T-helper 2 cell treated with Interferon-gamma antibody and Interleukin-4, amounts not matched to agents 5 μg/mL and 100 μg/mL, for 36 hours (primary cell): ENCODE data around the gene SOCS6.
"Not testable (repeated sequence)": the region's sequence is repeated elsewhere in the genome, so short reads cannot be mapped to it uniquely, and the experiment has no call there.

ENCODE experiments used
- DNase-seq: peaks from one replicate; pipeline ENCODE4 v3.0.0; 2021; ENCODE audit warnings: low spot score
- H3K27ac Mint-ChIP-seq: one replicate; pipeline ENCODE4 v1.8.0; 2021; ENCODE audit warnings: mild to moderate bottlenecking, mixed read lengths
- H3K27me3 Mint-ChIP-seq: one replicate; pipeline ENCODE4 v1.8.0; 2021; ENCODE audit warnings: low read depth, mixed read lengths
- H3K36me3 Mint-ChIP-seq: one replicate; pipeline ENCODE4 v1.8.0; 2021; ENCODE audit warnings: low read depth, mixed read lengths
- H3K4me1 Mint-ChIP-seq: one replicate; pipeline ENCODE4 v1.8.0; 2021; ENCODE audit warnings: low read depth, mixed read lengths
- H3K4me3 Mint-ChIP-seq: one replicate; pipeline ENCODE4 v1.8.0; 2022; ENCODE audit warnings: mild to moderate bottlenecking, moderate library complexity, mixed read lengths
- H3K9me3 Mint-ChIP-seq: one replicate; pipeline ENCODE4 v1.8.0; 2021; ENCODE audit warnings: mixed read lengths

Gene SOCS6

DNA sequence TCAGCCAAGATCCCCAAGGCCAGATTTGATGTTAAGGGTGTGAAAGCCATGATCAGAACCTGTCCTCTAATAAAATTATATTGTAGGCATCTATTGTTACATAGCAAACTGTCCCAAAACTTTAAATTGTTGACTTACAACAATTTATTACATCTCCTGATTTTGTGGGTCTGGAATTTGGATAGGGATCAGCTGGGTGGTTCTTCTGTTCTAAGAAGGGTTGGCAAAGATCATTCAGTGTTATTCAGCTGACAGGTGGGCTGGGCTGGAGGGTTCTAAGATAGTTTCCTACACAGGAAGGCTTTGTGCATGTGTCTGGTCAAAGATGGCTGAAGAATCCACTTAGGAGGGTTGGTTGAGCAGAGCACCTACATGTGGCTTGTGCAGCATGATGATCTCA is 50.0 kb downstream of the SOCS6 start:
- Mint-ChIP-seq H3K27me3 (no peaks in the 10 kb centered on the region), H3K36me3 (no peaks in the 10 kb centered on the region), H3K9me3 (no peaks in the 10 kb centered on the region), H3K4me1 (no peaks in the 10 kb centered on the region), H3K27ac (no peak overlapping the region), H3K4me3 (no peak overlapping the region)
- no peak for DNase-seq

DNA sequence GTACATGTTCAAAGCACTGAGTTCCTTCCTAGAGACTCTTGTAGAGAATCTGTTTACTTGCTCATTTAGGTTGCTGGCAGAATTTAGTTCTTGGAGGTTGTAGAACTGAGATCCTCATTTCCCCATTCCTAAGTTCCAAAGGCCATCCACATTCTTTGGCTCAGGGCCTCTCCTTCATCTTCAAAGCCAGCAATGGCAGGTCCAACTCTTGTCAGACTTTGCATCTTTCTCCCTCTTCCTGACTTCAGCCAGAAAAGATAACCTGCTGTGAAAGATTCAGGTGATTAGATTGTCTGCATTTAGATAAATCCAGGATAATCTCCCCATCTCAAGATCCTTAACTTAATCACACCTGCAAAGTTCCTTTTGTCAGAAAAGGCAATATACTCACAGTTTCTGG is 51.1 kb downstream of the SOCS6 start:
- Mint-ChIP-seq H3K36me3 (no peaks in the 10 kb centered on the region), H3K4me1 (no peaks in the 10 kb centered on the region), H3K4me3 (no peak overlapping the region), H3K27me3 (no peaks in the 10 kb centered on the region), H3K27ac (no peak overlapping the region), H3K9me3 (no peaks in the 10 kb centered on the region)
- no peak for DNase-seq

DNA sequence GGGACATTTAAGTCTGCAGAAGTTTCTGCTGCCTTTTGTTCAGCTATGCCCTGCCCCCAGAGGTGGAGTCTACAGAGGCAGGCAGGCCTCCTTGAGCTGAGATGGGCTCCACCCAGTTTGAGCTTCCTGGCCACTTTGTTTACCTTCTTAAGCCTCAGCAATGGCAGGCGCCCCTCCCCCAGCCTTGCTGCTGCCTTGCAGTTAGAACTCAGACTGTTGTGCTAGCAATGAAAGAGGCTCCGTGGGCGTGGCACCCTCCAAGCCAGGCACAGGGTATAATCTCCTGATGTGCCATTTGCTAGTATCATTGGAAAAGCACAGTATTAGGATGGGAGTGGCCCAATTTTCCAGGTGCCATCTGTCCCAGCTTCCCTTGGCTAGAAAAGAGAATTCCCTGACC is 59.6 kb downstream of the SOCS6 start:
- H3K36me3 Mint-ChIP-seq, DNase-seq, H3K4me3 Mint-ChIP-seq, H3K4me1 Mint-ChIP-seq, H3K9me3 Mint-ChIP-seq, H3K27me3 Mint-ChIP-seq, H3K27ac Mint-ChIP-seq: not testable (repeated sequence)

DNA sequence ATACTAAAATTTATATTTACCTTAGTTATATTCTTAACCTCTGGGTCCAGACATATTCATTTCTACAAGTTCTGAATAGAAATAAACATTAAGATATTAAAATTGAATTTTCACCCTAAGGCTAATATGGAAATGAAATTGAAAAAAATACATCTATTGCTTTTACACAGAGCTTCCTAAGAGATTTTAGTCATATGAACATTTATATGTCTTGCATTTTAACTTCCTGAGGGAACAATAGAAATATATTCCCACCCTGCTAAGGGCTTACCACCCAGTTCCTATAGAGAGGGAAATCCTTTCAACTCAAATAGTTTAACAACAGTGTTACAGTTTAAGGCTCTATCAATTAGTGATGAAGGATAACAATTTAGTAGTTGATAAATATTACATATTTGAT is 60.5 kb downstream of the SOCS6 start:
- Mint-ChIP-seq H3K4me1 (no peaks in the 10 kb centered on the region), H3K27ac (no peak overlapping the region), H3K36me3 (no peaks in the 10 kb centered on the region), H3K27me3 (no peaks in the 10 kb centered on the region), H3K4me3 (no peak overlapping the region), H3K9me3 (peaks cover 4% of the 10 kb centered on the region)
- no peak for DNase-seq

DNA sequence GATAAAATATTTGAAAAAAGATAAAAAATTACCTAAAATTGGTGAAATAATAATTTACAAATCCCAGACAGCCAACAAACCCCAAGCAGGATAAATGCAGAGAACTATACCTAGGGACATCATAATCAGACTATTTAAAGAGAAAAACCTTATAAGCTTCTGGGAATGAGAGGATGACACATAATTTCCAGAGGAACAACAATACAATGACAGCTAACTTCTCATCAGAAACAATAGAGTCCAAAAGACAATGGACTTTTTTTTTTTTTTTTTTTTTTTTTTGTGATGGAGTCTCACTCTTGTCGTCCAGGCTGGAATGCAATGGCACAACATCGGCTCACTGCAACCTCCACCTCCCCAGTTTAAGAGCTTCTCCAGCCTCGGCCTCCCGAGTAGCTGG is 65.2 kb downstream of the SOCS6 start:
- Mint-ChIP-seq H3K36me3 (no peaks in the 10 kb centered on the region), H3K4me1 (no peaks in the 10 kb centered on the region), H3K27me3 (no peaks in the 10 kb centered on the region), H3K27ac (no peak overlapping the region), H3K4me3 (no peak overlapping the region), H3K9me3 (peaks cover 4% of the 10 kb centered on the region)
- DNase-seq: no peak

DNA sequence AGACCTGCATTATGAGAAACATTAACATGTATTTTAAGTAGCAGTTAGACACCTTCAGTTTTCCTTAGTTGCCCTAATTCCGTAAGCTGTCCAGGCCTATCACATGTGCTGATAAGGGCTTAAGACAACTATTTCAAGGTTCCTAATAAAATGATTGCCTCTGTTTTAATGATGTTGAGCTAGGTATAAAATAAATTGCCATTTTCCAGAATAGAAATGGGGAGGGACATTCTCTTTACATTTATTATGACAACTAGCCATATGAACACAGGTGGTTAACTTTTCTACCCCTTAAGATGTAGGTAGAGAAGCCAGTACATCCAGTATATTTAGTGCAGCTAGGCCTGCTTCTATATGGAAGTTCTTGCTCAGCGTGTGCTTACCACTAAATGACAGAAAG is 65.9 kb downstream of the SOCS6 start:
- no peak for DNase-seq
- H3K4me3 Mint-ChIP-seq: no peak overlapping the region
- H3K4me1 Mint-ChIP-seq: no peaks in the 10 kb centered on the region
- H3K27ac Mint-ChIP-seq: no peak overlapping the region
- H3K27me3 Mint-ChIP-seq: no peaks in the 10 kb centered on the region
- H3K36me3 Mint-ChIP-seq: no peaks in the 10 kb centered on the region
- H3K9me3 Mint-ChIP-seq: peaks cover 4% of the 10 kb centered on the region

DNA sequence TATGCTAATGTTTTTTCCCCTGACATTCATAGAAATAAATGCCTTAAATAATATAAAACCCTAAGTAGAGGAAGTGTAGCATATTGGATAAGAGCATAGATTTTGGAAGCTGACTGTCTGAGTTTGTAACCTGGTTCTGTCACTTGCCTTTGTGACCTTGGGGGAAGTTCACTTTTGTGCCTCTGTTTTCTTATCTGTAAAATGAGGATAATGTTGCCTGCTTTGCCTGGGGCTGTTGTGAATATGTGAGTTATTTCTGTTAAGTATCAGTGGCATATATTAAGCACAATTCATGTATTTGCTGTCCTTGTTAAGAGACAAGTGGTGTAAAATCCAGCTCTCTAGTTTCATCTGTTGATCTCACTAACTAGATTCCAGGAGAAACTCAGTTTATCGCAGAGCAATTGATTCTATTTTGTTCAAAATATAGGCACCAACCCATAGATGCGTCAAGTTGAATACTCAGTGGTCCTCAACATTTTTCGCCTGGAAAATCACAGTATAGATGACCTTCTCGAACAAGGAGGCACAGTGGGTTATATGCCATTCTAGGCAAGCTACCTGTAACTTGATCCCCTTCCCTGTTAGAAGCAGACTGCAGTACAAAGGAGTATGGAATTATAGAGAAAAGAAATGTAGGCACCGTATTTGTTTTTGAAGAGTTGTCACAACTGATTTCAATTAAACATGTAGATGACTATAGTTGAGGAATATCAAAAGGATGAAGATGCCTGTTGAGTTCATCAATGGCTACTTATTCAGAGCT is 67.0 kb downstream of the SOCS6 start:
- no peak for DNase-seq
- H3K4me1 Mint-ChIP-seq: no peaks in the 10 kb centered on the region
- H3K9me3 Mint-ChIP-seq: peaks cover 4% of the 10 kb centered on the region
- no peak overlapping the region for H3K27ac Mint-ChIP-seq
- no peak overlapping the region for H3K4me3 Mint-ChIP-seq
- no peaks in the 10 kb centered on the region for H3K27me3 Mint-ChIP-seq
- no peaks in the 10 kb centered on the region for H3K36me3 Mint-ChIP-seq

DNA sequence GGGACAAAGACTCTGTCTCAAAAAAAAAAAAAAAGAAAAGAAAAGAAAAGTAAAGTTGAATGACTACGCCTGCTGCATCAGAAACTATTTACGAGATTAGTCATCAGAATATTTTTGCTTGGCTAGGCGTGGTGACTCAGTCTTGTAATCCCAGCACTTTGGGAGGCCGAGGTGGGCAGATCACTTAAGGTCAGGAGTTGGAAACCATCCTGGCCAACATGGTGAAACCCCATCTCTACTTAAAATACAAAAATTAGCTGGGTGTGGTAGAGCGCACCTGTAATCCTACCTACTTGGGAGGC is 69.2 kb downstream of the SOCS6 start:
- not testable (repeated sequence) for DNase-seq, H3K4me3 Mint-ChIP-seq, H3K9me3 Mint-ChIP-seq, H3K36me3 Mint-ChIP-seq, H3K27me3 Mint-ChIP-seq, H3K27ac Mint-ChIP-seq, H3K4me1 Mint-ChIP-seq

DNA sequence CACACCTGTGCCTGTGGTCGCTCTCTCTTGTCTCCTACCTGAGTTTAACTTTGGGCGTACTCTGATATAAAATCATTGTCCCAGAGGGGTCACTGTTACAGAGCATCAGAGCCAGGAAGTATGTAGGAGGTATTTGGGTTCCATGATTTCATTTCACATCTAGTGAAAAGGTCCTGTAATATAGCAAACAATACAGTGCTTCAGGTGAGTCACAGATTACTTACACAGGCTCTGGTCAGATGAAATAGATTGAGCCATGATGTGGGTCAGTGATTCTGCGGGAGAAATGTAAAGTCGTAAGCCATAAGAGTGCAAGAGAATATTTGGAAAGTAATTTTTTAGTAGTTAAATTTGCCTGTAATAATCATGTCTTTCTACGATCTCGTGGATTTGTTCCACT is 70.2 kb downstream of the SOCS6 start:
- H3K27me3 Mint-ChIP-seq: no peaks in the 10 kb centered on the region
- DNase-seq: no peak
- no peaks in the 10 kb centered on the region for H3K4me1 Mint-ChIP-seq
- H3K9me3 Mint-ChIP-seq: no peaks in the 10 kb centered on the region
- H3K4me3 Mint-ChIP-seq: no peak overlapping the region
- H3K27ac Mint-ChIP-seq: no peak overlapping the region
- no peaks in the 10 kb centered on the region for H3K36me3 Mint-ChIP-seq

DNA sequence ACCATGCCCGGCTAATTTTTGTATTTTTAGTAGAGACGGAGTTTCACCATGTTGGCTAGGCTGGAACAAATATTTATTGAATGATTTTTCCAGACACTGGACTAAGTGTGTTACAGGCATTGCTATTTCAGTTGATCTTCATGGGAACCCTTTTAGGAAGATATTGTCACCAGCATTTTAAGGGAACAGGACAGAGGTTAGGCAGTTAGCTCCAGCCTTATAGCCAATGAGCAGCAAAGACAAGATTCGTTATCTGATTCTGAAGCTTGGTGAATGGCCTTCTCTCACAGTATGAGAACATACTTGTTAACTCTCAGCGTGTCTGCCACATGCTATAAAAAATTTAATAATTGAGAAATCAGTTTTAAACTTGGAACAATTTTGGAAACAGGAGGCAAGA is 73.4 kb downstream of the SOCS6 start:
- no peak overlapping the region for H3K27ac Mint-ChIP-seq
- DNase-seq: no peak
- H3K4me1 Mint-ChIP-seq: no peaks in the 10 kb centered on the region
- no peak overlapping the region for H3K4me3 Mint-ChIP-seq
- no peaks in the 10 kb centered on the region for H3K9me3 Mint-ChIP-seq
- no peaks in the 10 kb centered on the region for H3K36me3 Mint-ChIP-seq
- H3K27me3 Mint-ChIP-seq: no peaks in the 10 kb centered on the region

DNA sequence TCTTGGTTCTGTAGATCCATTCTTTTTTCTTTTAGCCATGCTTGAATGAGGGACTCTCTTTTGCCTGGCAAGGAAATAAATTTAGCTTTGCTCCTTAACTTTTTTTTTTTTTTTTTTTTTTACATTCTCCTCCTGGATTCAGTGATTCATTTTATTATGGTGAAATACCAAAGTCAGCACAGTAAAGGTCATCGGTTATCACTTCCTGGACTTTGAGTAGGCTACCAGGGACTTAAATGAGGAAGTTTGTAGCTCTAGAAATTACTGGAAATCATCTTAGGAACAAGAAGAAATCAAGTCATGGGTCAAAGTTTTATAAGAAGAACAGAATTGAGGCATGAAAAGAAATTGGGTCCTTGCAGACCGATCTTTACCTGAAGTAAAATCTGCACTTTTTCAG is 75.0 kb downstream of the SOCS6 start:
- DNase-seq: no peak
- Mint-ChIP-seq H3K27ac (no peak overlapping the region), H3K4me1 (no peaks in the 10 kb centered on the region), H3K27me3 (no peaks in the 10 kb centered on the region), H3K4me3 (no peak overlapping the region), H3K9me3 (no peaks in the 10 kb centered on the region), H3K36me3 (no peaks in the 10 kb centered on the region)

DNA sequence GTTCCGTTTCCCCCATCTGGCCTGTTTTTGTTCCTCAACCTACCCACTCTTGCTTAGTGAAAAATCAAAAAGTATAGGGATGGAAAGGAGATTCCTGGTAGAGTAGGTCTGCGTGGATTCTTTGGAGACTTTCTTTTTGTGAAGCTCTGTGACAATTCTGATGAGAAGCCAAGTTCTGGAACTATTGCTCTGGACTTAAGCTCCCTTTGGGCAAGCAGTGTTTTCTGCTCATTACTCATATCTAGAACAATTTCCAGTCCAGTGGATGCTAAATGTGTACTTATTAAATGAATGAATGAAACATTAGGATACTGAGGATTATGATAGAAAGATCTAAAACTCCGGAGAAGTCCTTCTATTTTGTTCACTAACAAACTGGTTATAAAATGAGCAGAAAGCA is 76.5 kb downstream of the SOCS6 start:
- no peak overlapping the region for H3K4me3 Mint-ChIP-seq
- no peaks in the 10 kb centered on the region for H3K36me3 Mint-ChIP-seq
- no peak overlapping the region for H3K27ac Mint-ChIP-seq
- no peaks in the 10 kb centered on the region for H3K9me3 Mint-ChIP-seq
- no peaks in the 10 kb centered on the region for H3K4me1 Mint-ChIP-seq
- H3K27me3 Mint-ChIP-seq: no peaks in the 10 kb centered on the region
- DNase-seq: no peak

DNA sequence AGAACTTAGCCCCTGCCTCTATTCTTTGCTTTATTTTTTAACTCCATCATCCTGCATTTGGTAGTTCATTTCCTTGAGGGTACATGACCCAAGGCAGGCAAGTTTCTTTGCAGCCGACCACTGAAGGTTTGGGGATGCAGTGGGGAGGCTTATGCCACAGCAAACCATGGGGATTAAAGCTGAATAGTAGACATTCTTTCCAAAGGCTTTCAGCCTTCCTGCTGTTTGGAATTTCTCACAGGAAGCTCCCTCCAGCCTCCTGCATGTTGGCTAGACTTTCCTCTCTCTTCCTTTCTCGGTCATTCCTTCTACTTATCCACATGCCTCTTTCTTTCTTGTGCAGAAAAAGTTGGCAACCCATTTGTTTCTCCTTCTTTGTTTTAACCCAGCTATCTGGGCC is 77.3 kb downstream of the SOCS6 start:
- no peak overlapping the region for H3K4me3 Mint-ChIP-seq
- no peak overlapping the region for H3K27ac Mint-ChIP-seq
- no peak for DNase-seq
- no peaks in the 10 kb centered on the region for H3K27me3 Mint-ChIP-seq
- no peaks in the 10 kb centered on the region for H3K9me3 Mint-ChIP-seq
- H3K4me1 Mint-ChIP-seq: no peaks in the 10 kb centered on the region
- H3K36me3 Mint-ChIP-seq: no peaks in the 10 kb centered on the region

DNA sequence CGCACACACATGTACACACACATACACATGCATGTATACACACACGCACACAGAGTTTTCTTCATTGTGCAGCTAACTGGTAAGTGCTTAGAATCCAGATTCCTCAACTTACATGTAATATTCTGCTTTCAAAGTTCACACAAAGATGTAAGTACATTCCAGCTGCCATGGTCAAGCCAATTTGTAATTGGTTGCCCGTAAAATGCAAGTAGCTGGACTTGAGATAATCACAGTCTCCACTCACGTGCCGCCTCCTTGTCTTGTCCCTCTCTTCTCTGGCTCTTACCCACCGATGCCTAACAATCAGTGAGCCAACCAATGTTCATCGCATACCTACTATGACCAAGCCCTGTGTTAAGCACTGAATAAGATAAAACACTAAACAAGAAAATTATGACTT is 77.8 kb downstream of the SOCS6 start:
- no peaks in the 10 kb centered on the region for H3K27me3 Mint-ChIP-seq
- H3K36me3 Mint-ChIP-seq: no peaks in the 10 kb centered on the region
- DNase-seq: no peak
- no peaks in the 10 kb centered on the region for H3K4me1 Mint-ChIP-seq
- no peaks in the 10 kb centered on the region for H3K9me3 Mint-ChIP-seq
- H3K4me3 Mint-ChIP-seq: no peak overlapping the region
- no peak overlapping the region for H3K27ac Mint-ChIP-seq

DNA sequence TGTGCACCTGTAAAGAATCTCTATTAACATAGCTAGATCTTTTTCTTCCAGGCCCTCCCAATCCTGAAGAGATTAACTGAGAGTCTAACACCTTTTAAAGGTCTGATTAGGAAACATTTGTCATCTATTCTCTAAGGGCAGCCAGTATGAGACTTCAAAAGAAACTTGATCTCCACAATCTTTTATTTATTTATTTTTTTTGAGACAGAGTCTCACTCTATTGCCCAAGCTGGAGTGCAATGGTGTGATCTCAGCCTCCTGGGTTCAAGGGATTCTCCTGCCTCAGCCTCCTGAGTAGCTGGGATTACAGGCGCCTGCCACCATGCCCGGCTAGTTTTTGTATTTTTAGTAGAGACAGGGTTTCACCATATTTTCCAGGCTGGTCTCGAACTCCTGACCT is 78.5 kb downstream of the SOCS6 start:
- not testable (repeated sequence) for H3K4me3 Mint-ChIP-seq, DNase-seq, H3K36me3 Mint-ChIP-seq, H3K27ac Mint-ChIP-seq, H3K4me1 Mint-ChIP-seq, H3K9me3 Mint-ChIP-seq, H3K27me3 Mint-ChIP-seq
